HepG2 (cell line): ENCODE measurements around the gene SNX9. TPM values are rescaled to one million over a fixed set of nuclear protein-coding genes. Genes with fewer than 3 reads are reported as not detected.

ENCODE experiments used
- ATAC-seq: fragments of 200-7000 bp; cut with Tn5 transposase; 3 replicates; pipeline ENCODE4 v1.9.1; 2020; ENCODE audit warnings: mild to moderate bottlenecking, moderate library complexity
- BruUV-seq: library from RNA; stranded (reverse); fragments of 400-500 nt; replicated peaks from 2 replicates; lab custom pipeline; 2021; lab: Mats Ljungman, UMichigan
- CTCF ChIA-PET: fragments of 300-600 bp; formaldehyde crosslinking; extraction: SDS; loops from one replicate; lab custom pipeline; 2021; ENCODE audit warnings: low total read pairs, inconsistent platforms, low intra/inter-chr PET ratio; lab: Yijun Ruan, JAX
- POLR2A ChIA-PET: fragments of 350-600 bp; sonication (Branson Sonifier 250); formaldehyde crosslinking; loops from one replicate; lab custom pipeline; 2020; ENCODE audit warnings: antibody characterized with exemption, inconsistent platforms; lab: Yijun Ruan, JAX
- DNase-seq: peaks from one replicate; pipeline ENCODE4 v3.0.0-alpha.2; 2015; ENCODE audit warnings: low spot score
- FAIRE-seq: peaks from 3 replicates; lab custom pipeline; 2011; peaks lifted over from hg19 to GRCh38; lab: Jason Lieb, UNC
- H2AFZ ChIP-seq: one replicate; pipeline ENCODE4 v1.6.1; 2011; ENCODE audit warnings: low read length, inconsistent platforms
- H3K27ac ChIP-seq: fragments of 300-600 bp; 3 replicates; pipeline ENCODE4 v1.8.0; 2011; ENCODE audit warnings: mixed run types, mild to moderate bottlenecking, mixed read lengths, low read length, inconsistent platforms; ENCODE audit not compliant: insufficient read depth; ENCODE audit errors: extremely low read length
- H3K27me3 ChIP-seq, 2 experiments: fragments of 200-600 bp in 1 of 2; 2 replicates in 1 of 2; 3 replicates in 1 of 2; pipeline versions ENCODE4 v1.6.0 to v1.8.0; 2011; ENCODE audit warnings: low read length in 2 of 2, mild to moderate bottlenecking in 2 of 2, moderate library complexity in 2 of 2, inconsistent platforms in 1 of 2; ENCODE audit not compliant: insufficient read depth in 2 of 2, control insufficient read depth in 1 of 2
- H3K36me3 ChIP-seq, 2 experiments: fragments of 200-600 bp in 1 of 2; replicated peaks in 1 of 2; 2 replicates in 1 of 2; 3 replicates in 1 of 2; pipeline versions ENCODE4 v1.5.1 to v1.8.0; 2011; ENCODE audit warnings: low read length in 2 of 2, inconsistent platforms in 1 of 2; ENCODE audit not compliant: insufficient read depth in 2 of 2, control insufficient read depth in 1 of 2
- H3K4me1 ChIP-seq: 2 replicates; pipeline ENCODE4 v1.5.1; 2012; ENCODE audit warnings: low read length, inconsistent platforms; ENCODE audit not compliant: insufficient read depth
- H3K4me2 ChIP-seq: 2 replicates; pipeline ENCODE4 v1.6.0; 2011; ENCODE audit warnings: low read depth, low read length, inconsistent platforms
- H3K4me3 ChIP-seq, 3 experiments: fragments of 200-600 bp in 1 of 3; sonication (generic), shearing (Covaris generic) in 1 of 3; replicated peaks in 1 of 3; 2 replicates each; pipeline ENCODE4 v1.5.1; 2011 to 2016; ENCODE audit warnings: low read length in 3 of 3, inconsistent platforms in 2 of 3, low read depth in 2 of 3, mild to moderate bottlenecking in 2 of 3, control low read depth in 1 of 3, mixed read lengths in 1 of 3; ENCODE audit not compliant: insufficient read depth in 1 of 3
- H3K79me2 ChIP-seq: one replicate; pipeline ENCODE4 v1.6.1; 2011; ENCODE audit warnings: low read length, inconsistent platforms; ENCODE audit not compliant: insufficient read depth
- H3K9ac ChIP-seq: 2 replicates; pipeline ENCODE4 v1.6.0; 2011; ENCODE audit warnings: mild to moderate bottlenecking, low read depth, low read length, inconsistent platforms; ENCODE audit not compliant: insufficient read depth
- H3K9me3 ChIP-seq: 2 replicates; pipeline ENCODE4 v1.5.1; 2012; ENCODE audit warnings: mild to moderate bottlenecking, low read length
- H4K20me1 ChIP-seq: 2 replicates; pipeline ENCODE4 v1.6.0; 2011; ENCODE audit warnings: inconsistent platforms, mild to moderate bottlenecking, low read length, moderate library complexity; ENCODE audit not compliant: insufficient read depth
- CEBPG ChIP-seq: IDR thresholded peaks from 2 replicates; pipeline ENCODE4 v1.6.1; 2016
- MAF1 ChIP-seq: sonication (generic); formaldehyde crosslinking; IDR thresholded peaks from 2 replicates; pipeline ENCODE4 v1.5.0; 2020; ENCODE audit warnings: missing genetic modification reagents, borderline replicate concordance
- SNRNP70 ChIP-seq: fragments of 200-400 bp; formaldehyde crosslinking; IDR thresholded peaks from 2 replicates; pipeline ENCODE4 v1.6.1; 2017; ENCODE audit warnings: mild to moderate bottlenecking, low read depth, low read length, moderate library complexity
- ZNF280B ChIP-seq: sonication (generic); formaldehyde crosslinking; IDR thresholded peaks from 2 replicates; pipeline ENCODE4 v1.5.0; 2020; ENCODE audit warnings: missing genetic modification reagents, mild to moderate bottlenecking, borderline replicate concordance
- ZNF30 ChIP-seq: sonication (generic); formaldehyde crosslinking; IDR thresholded peaks from 2 replicates; pipeline ENCODE4 v1.5.0; 2020; ENCODE audit warnings: mild to moderate bottlenecking, missing genetic modification reagents
- ZNF329 ChIP-seq: sonication (generic); formaldehyde crosslinking; IDR thresholded peaks from 2 replicates; pipeline ENCODE4 v1.9.0; 2021; ENCODE audit warnings: low read depth, mild to moderate bottlenecking, missing genetic modification reagents
- ZNF576 ChIP-seq: sonication (generic); formaldehyde crosslinking; IDR thresholded peaks from 2 replicates; pipeline ENCODE4 v1.4.0; 2020; ENCODE audit warnings: mild to moderate bottlenecking, missing genetic modification reagents
- ZNF605 ChIP-seq: sonication (generic); formaldehyde crosslinking; IDR thresholded peaks from 2 replicates; pipeline ENCODE4 v1.8.0; 2022; ENCODE audit warnings: mild to moderate bottlenecking, missing genetic modification reagents
- ZNF766 ChIP-seq: sonication (generic); formaldehyde crosslinking; IDR thresholded peaks from 2 replicates; pipeline ENCODE4 v1.5.0; 2020; ENCODE audit warnings: missing genetic modification reagents, borderline replicate concordance
- ZNF891 ChIP-seq: sonication (generic); formaldehyde crosslinking; IDR thresholded peaks from 2 replicates; pipeline ENCODE4 v1.5.0; 2020; ENCODE audit warnings: mild to moderate bottlenecking, missing genetic modification reagents
- WGBS: methylation state at CpG from one replicate; pipeline ENCODE4 v1.1.6; 2017; ENCODE audit warnings: low lambda C conversion rate; 5-methylcytosine and 5-hydroxymethylcytosine counted together
- in situ Hi-C: cut with HindIII; loops from 2 replicates; pipeline ENCODE4 v1.10.0; 2017; ENCODE audit warnings: low pct_unique_long_range_greater_than_20kb; ENCODE audit not compliant: extremely low pct_ligation_motif_present
- intact Hi-C: fragments of 100-400 bp; cut with micrococcal nuclease; formaldehyde crosslinking; loops from one replicate; pipeline ENCODE4 v1.10.0; 2022; ENCODE audit not compliant: unreplicated experiment
- polyA plus RNA-seq, 8 experiments: library from polyadenylated mRNA; depleted of rRNA in 3 of 8; stranded (reverse) in 7 of 8; unstranded in 1 of 8; fragments of >200 nt; fragmentation: Illumina TruSeq in 4 of 8; extraction: Trizol in 4 of 8; gene quantifications; 2 replicates each; pipeline versions ENCODE4 v1.2.1 to v1.2.3, GENCODE V29; 2011 to 2016; ENCODE audit warnings: low read depth in 4 of 8, missing spikeins in 1 of 8, mixed read lengths in 1 of 8; ENCODE audit not compliant: insufficient read depth in 1 of 8
- total RNA-seq, 5 experiments: library from RNA; depleted of rRNA; stranded (reverse); fragments of >200 nt; fragmentation: Illumina TruSeq; extraction: Trizol; gene quantifications; 2 replicates each; pipeline ENCODE4 v1.2.3, GENCODE V29; 2016; ENCODE audit warnings: low read depth in 1 of 5

SNX9 gene
- total and polyA plus RNA-seq, 2 of the 13 experiments (the other 11 are each of a cell fraction or from before 2014, with no cell fraction given): 21.9 to 36.0 TPM

- no peak overlapping the region for H2AFZ ChIP-seq
- H3K79me2 ChIP-seq: no peaks in the 10 kb centered on the region
- TF ChIP-seq ZNF605 (CRISPR knock-in tag) (no peak), MAF1 (CRISPR knock-in tag) (no peak), ZNF576 (CRISPR knock-in tag) (no peak)
- FAIRE-seq (no peak), DNase-seq (no peak), ATAC-seq (no peak)
- 84% methylated on average over 6 of the region's 6 CpGs for WGBS
- ChIA-PET CTCF (no interaction called here), POLR2A (no interaction called here)
- H3K4me1 ChIP-seq: no peaks in the 10 kb centered on the region
- H4K20me1 ChIP-seq: no peaks in the 10 kb centered on the region
- H3K27me3 ChIP-seq: no peaks in the 10 kb centered on the region
- in situ Hi-C loops (no loop called here), intact Hi-C loops (no loop called here)
- no TSS peak for BruUV-seq
- H3K9me3 ChIP-seq: no peaks in the 10 kb centered on the region
- H3K9ac ChIP-seq: no peak overlapping the region
- no peak overlapping the region for H3K27ac ChIP-seq
- no peak overlapping the region for H3K4me3 ChIP-seq
- no peak overlapping the region for H3K4me2 ChIP-seq
- H3K36me3 ChIP-seq: peaks cover 16 to 46% of the 10 kb centered on the region in 2 experiments
Observed at GRCh38 chr6:157912326-157912725, 89.3 kb downstream of the SNX9 start.

GRCh38 chr6:157921685-157922367, 98.8 kb downstream of the SNX9 start:
- ChIA-PET POLR2A (interaction anchor here (1.6 kb wide), 1 partner anchor 89 kb away, joined by 3 read pairs; no protein-coding TSS in a partner anchor), CTCF (no interaction called here)
- Histone ChIP-seq H4K20me1 (no peaks in the 10 kb centered on the region), H3K9ac (no peak overlapping the region), H3K4me3 (no peak overlapping the region), H3K4me1 (no peaks in the 10 kb centered on the region), H3K9me3 (no peaks in the 10 kb centered on the region), H3K27me3 (no peaks in the 10 kb centered on the region), H3K4me2 (no peak overlapping the region), H3K79me2 (no peaks in the 10 kb centered on the region), H3K36me3 (peaks cover 13 to 54% of the 10 kb centered on the region in 2 experiments), H2AFZ (no peak overlapping the region), H3K27ac (no peak overlapping the region)
- no peak for DNase-seq
- TF ChIP-seq ZNF766 (CRISPR knock-in tag) (no peak), CEBPG (CRISPR knock-in tag) (no peak), ZNF891 (CRISPR knock-in tag) (no peak), SNRNP70 (no peak), ZNF280B (CRISPR knock-in tag) (no peak), ZNF329 (CRISPR knock-in tag) (no peak), ZNF30 (CRISPR knock-in tag) (no peak)
- no peak for FAIRE-seq
- no TSS peak for BruUV-seq
- in situ Hi-C loops: no loop called here
- ATAC-seq: no peak
- intact Hi-C loops: no loop called here
- WGBS: 96% methylated on average over 4 of the region's 4 CpGs
